Measurements from ENCODE around the gene TLNRD1. TPM values are rescaled to one million over a fixed set of nuclear protein-coding genes. Genes with fewer than 3 reads are reported as not detected.

TLNRD1 gene
- total RNA-seq, 1 donor from 2014 or later: 13.7 TPM

- DNase-seq (ENCODE audit: low read depth, low spot score): no peak
Measured at GRCh38 chr15:81054236-81054635, 53.5 kb downstream of the TLNRD1 start.

Other genes starting within 250 kb of the TLNRD1 start
- 0.11 and 0.13 TPM in 2 replicates for gene CEMIP, start 221.6 kb upstream of the TLNRD1 start, total RNA-seq
- 19.0 and 24.2 TPM in 2 replicates for gene MESD, start 11.1 kb upstream of the TLNRD1 start, total RNA-seq
- gene CFAP161, start 133.3 kb downstream of the TLNRD1 start, total RNA-seq: 0.26 and 0.78 TPM in 2 replicates
- gene IL16, start 196.0 kb downstream of the TLNRD1 start, total RNA-seq: 0.04 and 0.20 TPM in 2 replicates

All from pulmonary artery endothelial cell (primary cell).